CD8-positive, alpha-beta memory T cell (primary cell): ENCODE data around the gene FERMT2. TPM values are rescaled to one million over a fixed set of nuclear protein-coding genes. Genes with fewer than 3 reads are reported as not detected.

Experiments
- CTCF ChIA-PET: fragments of 350-600 bp; sonication (Branson Sonifier 250); formaldehyde crosslinking; loops from one replicate; lab custom pipeline; 2021; ENCODE audit warnings: antibody characterized with exemption; lab: Charles Lee
- POLR2A ChIA-PET: fragments of 350-600 bp; sonication (Branson Sonifier 250); formaldehyde crosslinking; loops from one replicate; lab custom pipeline; 2021; ENCODE audit warnings: antibody characterized with exemption; lab: Charles Lee
- DNase-seq, 5 donors: peaks; one replicate each; pipeline versions ENCODE4 v3.0.0 to v3.0.0-alpha.2; 2020 to 2022; ENCODE audit warnings: mixed read lengths in 1 of 5
- H3K27ac ChIP-seq: one replicate; pipeline ENCODE4 v1.7.0; 2013; ENCODE audit warnings: low read depth, mild to moderate bottlenecking, low read length, moderate library complexity
- H3K27me3 ChIP-seq: 2 replicates; pipeline ENCODE4 v1.7.0; 2013; ENCODE audit warnings: low read length, mild to moderate bottlenecking; ENCODE audit not compliant: insufficient read depth, poor library complexity, severe bottlenecking
- H3K36me3 ChIP-seq: 2 replicates; pipeline ENCODE4 v1.7.0; 2013; ENCODE audit warnings: mild to moderate bottlenecking, low read length, moderate library complexity; ENCODE audit not compliant: insufficient read depth
- H3K4me1 ChIP-seq: 2 replicates; pipeline ENCODE4 v1.7.0; 2013; ENCODE audit warnings: mild to moderate bottlenecking, low read length, moderate library complexity; ENCODE audit not compliant: insufficient read depth
- H3K4me3 ChIP-seq: 2 replicates; pipeline ENCODE4 v1.7.0; 2013; ENCODE audit warnings: mild to moderate bottlenecking, low read length
- H3K9me3 ChIP-seq: 2 replicates; pipeline ENCODE4 v1.7.0; 2013; ENCODE audit warnings: mild to moderate bottlenecking, low read length
- H3K27ac Mint-ChIP-seq, 8 donors: one replicate each; pipeline ENCODE4 v1.8.0; 2020 to 2021; ENCODE audit warnings: mixed read lengths in 8 of 8, mild to moderate bottlenecking in 6 of 8, inconsistent platforms in 3 of 8, moderate library complexity in 3 of 8
- H3K27me3 Mint-ChIP-seq, 2 donors: one replicate each; pipeline ENCODE4 v1.8.0; 2020 to 2021; ENCODE audit warnings: mixed read lengths in 2 of 2, mild to moderate bottlenecking in 1 of 2, moderate library complexity in 1 of 2
- H3K36me3 Mint-ChIP-seq, 3 donors: one replicate each; pipeline ENCODE4 v1.8.0; 2020 to 2021; ENCODE audit warnings: mixed read lengths in 3 of 3, inconsistent platforms in 1 of 3, mild to moderate bottlenecking in 1 of 3
- H3K4me1 Mint-ChIP-seq, 3 donors: one replicate each; pipeline ENCODE4 v1.8.0; 2020 to 2021; ENCODE audit warnings: mixed read lengths in 3 of 3, inconsistent platforms in 1 of 3, mild to moderate bottlenecking in 1 of 3
- H3K4me3 Mint-ChIP-seq, 7 donors: one replicate each; pipeline ENCODE4 v1.8.0; 2020 to 2021; ENCODE audit warnings: mixed read lengths in 7 of 7, mild to moderate bottlenecking in 6 of 7, moderate library complexity in 4 of 7, inconsistent platforms in 2 of 7
- H3K9me3 Mint-ChIP-seq, 5 donors: one replicate each; pipeline ENCODE4 v1.8.0; 2020 to 2022; ENCODE audit warnings: mixed read lengths in 5 of 5, mild to moderate bottlenecking in 3 of 5, moderate library complexity in 2 of 5, inconsistent platforms in 1 of 5
- polyA plus RNA-seq: library from polyadenylated mRNA; unstranded; fragments of 300-500 nt; fragmentation: Illumina TruSeq; gene quantifications from one replicate; pipeline ENCODE4 v1.2.3, GENCODE V29; 2021
- total RNA-seq, 2 experiments: library from RNA; stranded (reverse); gene quantifications; one replicate each; pipeline ENCODE4 v1.2.3, GENCODE V29; 2021

Gene FERMT2
- total RNA-seq, result 1 to 10 TPM in 1 of 2 experiments, under 1 TPM in 1; 0.93 to 1.7 TPM
- polyA plus RNA-seq, result 0.51 TPM

GRCh38 chr14:52950898-52951680 lies at the start of gene FERMT2:
Gene FERMT2, minus strand, starts transcription at chr14:52951050. Its CDS starts 482 bp downstream, at chr14:52950568.
- CTCF ChIA-PET, result interaction anchor here (1.2 to 2.7 kb wide), 3 partner anchors 10 to 126 kb away, joined by 3 to 15 read pairs (median 3); no protein-coding TSS in a partner anchor
- Mint-ChIP-seq H3K9me3 (peaks cover 0 to 11% (median 0%) of the 10 kb centered on the region in 5 donors), H3K4me1 (peaks cover 21 to 26% (median 23%) of the 10 kb centered on the region in 3 donors), H3K36me3 (no peaks in the 10 kb centered on the region), H3K27ac (peak within 1 kb of the TSS in 6 of 8 donors; percentile 7 to 74 (median 54)), H3K4me3 (peak within 1 kb of the TSS; percentile 73 to 93 (median 86)), H3K27me3 (peaks cover 34 to 58% of the 10 kb centered on the region in 2 donors)
- Histone ChIP-seq H3K27ac (no peak within 1 kb of the TSS), H3K4me3 (peak within 1 kb of the TSS; percentile 66), H3K27me3 (peaks cover 45% of the 10 kb centered on the region), H3K4me1 (peaks cover 17% of the 10 kb centered on the region), H3K36me3 (no peaks in the 10 kb centered on the region), H3K9me3 (no peaks in the 10 kb centered on the region)
- peak; percentile 1 to 52 (median 8) for DNase-seq
- POLR2A ChIA-PET, result interaction anchor here (0.5 kb wide), 1 partner anchor 209 kb away, joined by 4 read pairs; no protein-coding TSS in a partner anchor

- CTCF ChIA-PET, result no interaction called here
Observed at GRCh38 chr14:52998376-52999015, 47.6 kb upstream of the FERMT2 start.

DNA sequence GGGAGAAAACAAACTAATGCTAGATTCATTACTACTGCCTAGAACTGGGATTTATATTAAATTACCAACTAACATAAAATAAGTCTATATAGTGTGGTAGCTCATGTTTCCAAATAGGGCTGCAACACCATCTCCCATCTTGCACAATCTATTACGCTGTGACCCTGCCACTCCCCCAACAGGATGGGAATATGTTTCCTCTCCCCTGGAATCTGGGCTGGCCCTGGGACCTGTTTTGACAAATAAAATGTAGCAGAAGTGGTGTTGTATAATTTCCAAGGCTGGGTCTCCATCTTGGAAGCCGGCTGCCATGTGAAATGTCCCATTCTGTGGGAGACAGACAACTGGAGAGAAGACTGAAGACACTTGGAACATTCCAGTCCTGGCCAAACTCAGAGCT lies 45.6 kb upstream of the FERMT2 start:
- Histone ChIP-seq H3K4me1 (no peaks in the 10 kb centered on the region), H3K4me3 (no peak overlapping the region), H3K36me3 (no peaks in the 10 kb centered on the region), H3K27me3 (no peaks in the 10 kb centered on the region), H3K9me3 (no peaks in the 10 kb centered on the region), H3K27ac (no peak overlapping the region)
- peaks cover 0 to 2% (median 0%) of the 10 kb centered on the region in 5 donors for H3K9me3 Mint-ChIP-seq
- H3K4me1 Mint-ChIP-seq, result no peaks in the 10 kb centered on the region
- H3K27me3 Mint-ChIP-seq, result peaks cover 6 to 35% of the 10 kb centered on the region in 2 donors
- H3K4me3 Mint-ChIP-seq, result no peak overlapping the region
- no peak for DNase-seq
- H3K36me3 Mint-ChIP-seq, result peaks cover 0 to 4% (median 4%) of the 10 kb centered on the region in 3 donors
- CTCF ChIA-PET, result no interaction called here
- no peak overlapping the region for H3K27ac Mint-ChIP-seq
- POLR2A ChIA-PET, result no interaction called here

More at GRCh38 chr14:52998376-52999015, 47.6 kb upstream of the FERMT2 start:
- Mint-ChIP-seq H3K9me3 (peaks cover 0 to 2% (median 0%) of the 10 kb centered on the region in 5 donors), H3K4me3 (no peak overlapping the region), H3K4me1 (no peaks in the 10 kb centered on the region), H3K27me3 (peaks cover 4 to 24% of the 10 kb centered on the region in 2 donors), H3K27ac (no peak overlapping the region), H3K36me3 (peaks cover 0 to 4% (median 4%) of the 10 kb centered on the region in 3 donors)
- Histone ChIP-seq H3K27ac (no peak overlapping the region), H3K4me1 (no peaks in the 10 kb centered on the region), H3K27me3 (no peaks in the 10 kb centered on the region), H3K4me3 (no peak overlapping the region), H3K36me3 (no peaks in the 10 kb centered on the region), H3K9me3 (no peaks in the 10 kb centered on the region)
- POLR2A ChIA-PET, result no interaction called here
- no peak for DNase-seq

GRCh38 chr14:52995998-52996397 lies 45.1 kb upstream of the FERMT2 start:
- CTCF ChIA-PET, result no interaction called here
- no peaks in the 10 kb centered on the region for H3K9me3 ChIP-seq
- H3K4me3 ChIP-seq, result no peak overlapping the region
- POLR2A ChIA-PET, result no interaction called here
- peaks cover 0 to 4% (median 4%) of the 10 kb centered on the region in 3 donors for H3K36me3 Mint-ChIP-seq
- H3K4me3 Mint-ChIP-seq, result no peak overlapping the region
- H3K9me3 Mint-ChIP-seq, result peaks cover 0 to 2% (median 0%) of the 10 kb centered on the region in 5 donors
- H3K4me1 Mint-ChIP-seq, result no peaks in the 10 kb centered on the region
- H3K27me3 ChIP-seq, result no peaks in the 10 kb centered on the region
- no peak overlapping the region for H3K27ac Mint-ChIP-seq
- H3K27me3 Mint-ChIP-seq, result peaks cover 6 to 40% of the 10 kb centered on the region in 2 donors
- H3K4me1 ChIP-seq, result no peaks in the 10 kb centered on the region
- no peaks in the 10 kb centered on the region for H3K36me3 ChIP-seq
- no peak overlapping the region for H3K27ac ChIP-seq
- DNase-seq, result no peak

DNA sequence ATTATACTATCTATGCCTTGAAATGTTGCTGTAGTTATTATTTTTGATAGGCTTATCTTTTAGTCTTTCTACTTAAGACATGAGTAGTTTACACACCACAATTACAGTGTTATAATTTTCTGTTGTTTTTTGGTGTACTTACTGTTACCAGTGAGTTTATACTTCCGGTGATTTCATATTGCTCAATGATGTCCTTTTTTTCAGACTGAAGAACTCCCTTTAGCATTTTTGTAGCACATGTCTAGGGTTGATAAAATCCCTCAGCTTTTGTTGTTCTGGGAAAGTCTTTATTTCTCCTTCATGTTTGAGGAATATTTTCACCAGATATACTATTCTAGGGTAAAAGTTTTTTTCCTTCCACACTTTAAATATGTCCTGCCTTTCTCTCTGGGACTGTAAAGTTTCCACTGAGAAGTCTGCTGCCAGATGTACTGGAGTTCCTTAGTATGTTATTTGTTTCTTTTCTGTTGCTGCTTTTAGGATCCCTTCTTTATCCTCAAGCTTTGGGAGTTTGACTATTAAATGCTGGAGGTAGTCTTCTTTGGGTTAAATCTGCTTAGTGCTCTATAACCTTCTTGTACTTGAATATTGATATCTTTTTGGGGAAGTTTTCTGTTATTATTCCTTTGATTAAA lies 41.5 kb upstream of the FERMT2 start:
- Mint-ChIP-seq H3K27me3 (peaks cover 5 to 31% of the 10 kb centered on the region in 2 donors), H3K9me3 (no peaks in the 10 kb centered on the region), H3K4me1 (no peaks in the 10 kb centered on the region), H3K4me3 (no peak overlapping the region), H3K36me3 (peaks cover 0 to 4% (median 4%) of the 10 kb centered on the region in 3 donors), H3K27ac (no peak overlapping the region)
- DNase-seq, result no peak
- CTCF ChIA-PET, result no interaction called here
- H3K36me3 ChIP-seq, result no peaks in the 10 kb centered on the region
- H3K4me3 ChIP-seq, result no peak overlapping the region
- H3K4me1 ChIP-seq, result no peaks in the 10 kb centered on the region
- no peak overlapping the region for H3K27ac ChIP-seq
- H3K9me3 ChIP-seq, result no peaks in the 10 kb centered on the region
- H3K27me3 ChIP-seq, result no peaks in the 10 kb centered on the region
- POLR2A ChIA-PET, result no interaction called here

- Histone ChIP-seq H3K4me1 (no peaks in the 10 kb centered on the region), H3K9me3 (no peaks in the 10 kb centered on the region), H3K27me3 (peaks cover 4% of the 10 kb centered on the region), H3K4me3 (no peak overlapping the region), H3K36me3 (no peaks in the 10 kb centered on the region), H3K27ac (no peak overlapping the region)
- Mint-ChIP-seq H3K9me3 (no peaks in the 10 kb centered on the region), H3K4me3 (no peak overlapping the region), H3K27ac (no peak overlapping the region), H3K36me3 (no peaks in the 10 kb centered on the region), H3K27me3 (peaks cover 6 to 19% of the 10 kb centered on the region in 2 donors), H3K4me1 (no peaks in the 10 kb centered on the region)
- no peak for DNase-seq
- CTCF ChIA-PET, result no interaction called here
- POLR2A ChIA-PET, result no interaction called here
Observed at GRCh38 chr14:52988139-52988538, 37.3 kb upstream of the FERMT2 start.

DNA sequence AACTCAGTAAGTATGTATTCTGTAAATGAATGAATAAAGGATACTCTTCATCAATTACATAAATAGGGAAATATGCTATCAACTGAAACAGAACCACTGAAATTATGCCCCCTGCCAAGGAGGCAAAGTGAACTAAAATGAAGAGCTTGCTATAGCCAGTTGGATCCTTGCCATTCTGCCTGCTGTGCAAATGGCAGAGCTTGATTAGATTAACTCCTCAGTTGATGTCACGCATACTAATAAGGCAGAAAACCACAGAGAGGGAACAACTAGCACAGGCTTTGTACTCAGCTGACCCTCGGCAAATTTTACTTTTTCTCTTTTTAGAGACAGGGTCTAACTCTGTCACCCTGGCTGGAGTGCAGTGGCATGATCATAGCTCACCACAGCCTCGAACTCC lies 36.7 kb upstream of the FERMT2 start:
- Histone ChIP-seq H3K4me1 (no peaks in the 10 kb centered on the region), H3K4me3 (no peak overlapping the region), H3K27me3 (peaks cover 4% of the 10 kb centered on the region), H3K9me3 (no peaks in the 10 kb centered on the region), H3K27ac (no peak overlapping the region), H3K36me3 (no peaks in the 10 kb centered on the region)
- no peak for DNase-seq
- POLR2A ChIA-PET, result interaction anchor here (0.6 kb wide), 1 partner anchor 187 kb away, joined by 3 read pairs; no protein-coding TSS in a partner anchor
- CTCF ChIA-PET, result no interaction called here
- H3K36me3 Mint-ChIP-seq, result no peaks in the 10 kb centered on the region
- H3K4me3 Mint-ChIP-seq, result no peak overlapping the region
- H3K27me3 Mint-ChIP-seq, result peaks cover 4 to 13% of the 10 kb centered on the region in 2 donors
- H3K9me3 Mint-ChIP-seq, result no peaks in the 10 kb centered on the region
- no peaks in the 10 kb centered on the region for H3K4me1 Mint-ChIP-seq
- no peak overlapping the region for H3K27ac Mint-ChIP-seq
